Colon (tissue), 2 donors: ENCODE data around the gene ACTN2.

Source experiments
- FAIRE-seq: peaks from 2 replicates; lab custom pipeline; 2012; peaks lifted over from hg19 to GRCh38; lab: Jason Lieb, UNC
- donor health status: control.
- donor health status: control.

Gene ACTN2

DNA sequence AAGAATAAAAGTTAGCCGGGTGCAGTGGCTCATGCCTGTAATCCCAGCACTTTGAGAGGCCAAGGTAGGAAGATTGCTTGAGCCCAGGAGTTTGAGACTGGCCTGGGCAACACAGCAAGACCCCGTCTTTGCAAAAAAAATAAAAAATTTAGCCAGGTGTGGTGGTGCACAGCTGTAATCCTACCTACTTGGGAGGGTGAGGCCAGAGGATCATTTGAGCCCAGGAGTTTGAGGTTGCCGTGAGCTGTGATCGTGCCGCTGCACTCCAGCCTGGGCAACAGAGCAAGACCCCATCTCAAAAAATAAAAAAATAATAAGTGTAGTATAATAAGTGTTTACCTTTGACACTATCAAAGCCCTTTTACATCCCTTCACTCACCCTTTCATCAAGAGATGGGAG lies 5.0 kb downstream of the ACTN2 start:
- no peak for FAIRE-seq

DNA sequence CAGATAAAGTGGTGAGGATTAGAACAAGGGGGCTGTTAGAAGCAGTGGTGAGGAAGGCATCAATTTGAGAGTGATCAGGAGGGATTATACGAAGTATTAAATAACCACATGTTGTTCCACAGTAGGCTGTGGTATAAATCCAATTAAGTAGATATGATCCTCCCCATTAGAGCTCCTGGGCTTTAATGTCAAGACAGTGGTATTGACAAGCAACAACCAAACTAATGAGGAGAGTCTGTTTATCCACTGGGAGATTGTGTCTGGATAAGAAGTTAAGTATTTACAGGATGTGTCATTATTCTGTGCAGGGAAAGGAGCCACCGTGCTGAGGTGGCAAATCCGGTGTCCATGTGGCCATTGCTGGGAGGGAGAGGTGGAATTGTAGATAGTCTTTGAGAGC lies 5.8 kb downstream of the ACTN2 start:
- FAIRE-seq = no peak

DNA sequence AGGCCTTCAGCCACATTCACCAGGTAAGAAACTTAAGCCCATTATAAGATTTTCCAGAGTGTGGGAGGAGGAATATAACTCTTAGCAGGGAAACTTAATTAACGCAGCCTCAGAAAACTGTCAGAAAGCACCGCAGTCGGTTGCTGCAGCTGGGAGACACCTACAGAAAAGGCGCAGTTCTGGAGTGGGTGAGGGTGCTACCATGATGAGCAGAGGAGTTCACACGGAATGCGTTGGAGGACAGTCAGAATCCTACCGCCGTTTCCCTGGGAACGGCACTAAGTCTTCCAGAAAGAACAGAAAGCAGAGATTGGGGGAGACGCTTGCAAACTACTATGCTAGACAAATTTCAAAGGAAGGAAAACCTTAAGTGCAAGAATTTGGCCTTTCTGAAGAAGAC lies 6.4 kb downstream of the ACTN2 start:
- no peak for FAIRE-seq

DNA sequence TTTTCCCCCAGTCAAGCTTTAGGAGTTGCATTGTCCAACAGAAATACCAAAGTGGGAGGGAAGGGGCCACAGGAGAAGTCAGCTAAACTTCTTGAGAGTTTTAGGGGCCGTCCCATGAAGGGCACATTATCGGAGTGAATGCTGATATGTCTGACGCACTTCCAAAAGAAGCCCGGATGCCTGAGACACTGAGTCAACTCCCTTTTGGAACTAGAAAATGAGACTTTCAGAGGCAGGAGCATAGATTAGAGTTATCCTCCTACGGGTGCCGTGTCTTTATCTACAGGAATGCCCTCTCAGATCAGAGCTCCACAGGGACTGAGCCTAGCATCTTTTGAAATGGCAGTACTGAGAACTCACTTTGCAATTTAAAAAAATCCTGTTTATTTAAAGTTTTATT lies 13.1 kb downstream of the ACTN2 start:
- no peak for FAIRE-seq

DNA sequence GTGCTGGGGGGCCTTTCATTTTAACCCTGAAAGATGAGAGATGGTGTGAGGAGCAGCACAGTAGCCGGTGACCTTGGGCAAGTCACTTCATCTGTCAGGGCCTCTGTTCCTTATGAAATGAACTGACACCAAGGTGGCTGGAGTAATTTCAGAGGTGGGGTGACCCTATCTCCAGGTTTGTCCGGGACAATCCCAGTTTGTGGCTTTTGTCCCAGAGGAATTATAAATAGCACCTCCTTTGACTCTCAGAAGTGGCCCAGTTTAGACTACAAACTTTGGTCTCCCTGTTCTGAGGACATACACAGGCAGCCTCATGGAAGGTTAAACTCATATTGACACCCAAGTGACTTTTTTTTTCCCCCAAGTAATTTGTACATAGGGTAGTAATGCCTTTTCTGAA lies 14.6 kb downstream of the ACTN2 start:
- no peak for FAIRE-seq

DNA sequence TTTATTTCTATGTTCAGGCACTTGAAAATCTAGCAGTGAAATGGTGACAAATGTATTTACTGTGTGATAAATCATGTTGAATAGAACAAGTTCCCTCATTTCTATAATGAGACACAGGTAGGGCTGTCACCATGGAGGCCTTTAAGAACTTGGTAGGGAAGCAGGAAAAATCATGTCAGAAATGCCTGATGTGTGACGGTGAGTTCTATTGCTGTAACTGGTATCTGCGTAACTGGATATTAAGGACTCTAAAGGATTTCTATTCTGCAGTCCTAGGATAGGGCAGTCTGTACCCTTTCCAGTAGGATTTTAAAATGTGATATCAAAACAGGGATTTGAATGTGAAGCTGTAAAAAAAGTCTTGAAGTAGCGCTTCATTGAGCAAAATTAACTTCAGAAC lies 15.5 kb downstream of the ACTN2 start:
- no peak for FAIRE-seq

DNA sequence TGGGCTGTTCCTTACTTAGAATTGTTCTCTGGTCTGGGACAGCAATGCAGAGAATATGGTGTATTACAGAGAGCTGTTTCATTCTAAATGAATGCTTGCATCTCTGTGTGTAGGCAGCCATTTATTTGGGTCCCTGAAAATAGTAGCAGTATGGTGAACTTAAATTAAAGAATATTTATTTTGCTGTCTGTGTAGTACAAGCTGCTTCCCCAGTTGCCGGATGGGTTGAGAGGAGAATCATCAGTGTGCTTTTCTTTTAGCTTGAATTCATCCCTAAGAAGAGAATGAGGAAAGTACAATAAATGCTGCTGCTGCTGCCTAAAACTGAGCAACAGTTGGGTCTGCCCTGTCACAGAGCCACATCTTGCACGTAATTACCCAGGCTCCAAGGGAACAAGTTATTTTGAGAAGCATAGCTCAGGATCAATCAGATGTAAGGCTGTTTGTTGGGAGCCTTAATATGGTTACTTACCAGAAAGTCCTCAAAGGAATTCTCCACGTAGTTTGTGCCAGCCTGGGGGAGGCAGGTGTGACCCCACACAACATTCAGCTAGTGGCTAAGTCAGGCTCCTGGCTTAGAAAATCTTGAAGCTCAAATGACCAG lies 16.6 kb downstream of the ACTN2 start:
- no peak for FAIRE-seq

DNA sequence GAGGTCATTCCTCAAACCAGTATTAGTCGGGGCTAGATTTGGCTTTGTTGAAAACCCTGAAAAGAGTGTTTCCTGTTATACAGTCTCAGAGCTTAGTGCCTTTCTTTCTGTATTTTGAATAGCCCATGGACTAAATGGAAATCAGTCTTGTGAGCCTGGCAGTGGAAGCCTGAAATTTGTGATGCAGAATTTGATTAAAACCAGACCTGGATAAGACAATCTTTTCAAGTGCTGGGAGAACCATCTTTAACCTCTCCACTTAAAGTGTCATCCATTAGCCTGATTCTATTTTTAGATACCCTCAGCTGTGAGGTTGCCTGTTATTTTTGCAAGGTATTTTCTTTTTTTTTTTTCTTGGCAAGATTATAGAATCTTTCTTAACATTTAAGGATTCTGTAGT lies 19.5 kb downstream of the ACTN2 start:
- no peak for FAIRE-seq

DNA sequence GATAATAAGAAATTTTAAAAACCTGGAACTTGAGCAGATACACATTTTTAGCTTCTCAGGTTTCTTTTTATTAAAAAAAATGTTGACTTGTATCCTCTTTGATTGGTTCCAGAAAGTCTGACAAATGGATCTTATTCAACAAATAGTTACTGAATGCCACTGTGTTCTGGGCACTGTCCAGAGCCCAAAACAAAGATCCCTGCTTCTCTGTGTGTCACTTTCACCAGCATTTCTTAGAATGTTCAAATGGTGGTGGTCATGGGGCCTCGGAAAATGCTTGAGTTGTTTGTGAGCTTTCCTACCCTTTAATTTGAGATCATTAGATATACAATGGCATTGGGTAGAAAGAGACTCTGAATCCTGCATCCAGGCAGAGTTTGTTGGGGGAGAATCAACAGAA lies 19.9 kb downstream of the ACTN2 start:
- FAIRE-seq = no peak

DNA sequence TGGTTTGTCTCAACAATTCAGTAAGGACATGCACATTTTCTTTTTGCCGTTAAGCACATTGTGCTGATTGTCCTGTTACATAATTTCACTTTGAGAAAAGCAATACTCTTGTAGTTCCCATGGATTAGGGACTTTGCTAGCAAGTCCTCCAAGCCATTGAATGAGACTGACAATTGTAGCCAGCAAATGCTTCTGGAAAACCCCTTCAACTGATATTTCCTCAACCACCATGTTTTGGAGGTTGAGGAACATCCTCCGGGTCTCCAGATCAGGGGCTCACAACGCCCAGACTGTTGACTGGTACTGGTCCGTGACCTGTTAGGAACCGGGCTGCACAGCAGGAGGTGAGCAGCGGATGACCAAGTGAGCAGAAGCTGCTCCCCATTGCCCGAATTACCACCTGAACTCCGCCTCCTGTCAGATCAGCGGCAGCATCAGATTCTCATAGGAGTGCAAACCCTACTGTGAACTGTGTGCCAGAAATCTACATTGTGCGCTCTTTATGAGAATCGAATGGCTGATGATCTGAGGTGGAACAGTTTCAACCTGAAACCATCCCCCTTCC lies 24.1 kb downstream of the ACTN2 start:
- no peak for FAIRE-seq

DNA sequence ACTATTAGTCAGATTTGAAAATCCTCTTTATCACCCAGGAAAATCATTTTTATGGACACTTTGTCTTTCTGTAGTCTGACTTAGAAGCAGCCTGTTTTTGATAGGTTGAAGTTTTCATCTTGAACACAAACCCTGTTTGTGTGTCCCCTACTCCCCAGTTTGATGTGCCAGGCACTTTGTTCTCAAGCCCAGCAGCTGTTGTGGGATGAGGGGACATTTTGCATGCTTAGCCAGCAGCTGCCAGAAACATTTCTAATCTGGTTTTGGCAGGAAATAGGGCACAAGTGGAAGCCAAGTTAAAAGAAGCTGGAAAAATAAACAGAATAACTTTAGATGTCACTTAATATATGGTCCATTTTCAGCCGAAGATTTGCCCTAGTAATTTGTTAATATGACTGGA lies 29.9 kb downstream of the ACTN2 start:
- no peak for FAIRE-seq

DNA sequence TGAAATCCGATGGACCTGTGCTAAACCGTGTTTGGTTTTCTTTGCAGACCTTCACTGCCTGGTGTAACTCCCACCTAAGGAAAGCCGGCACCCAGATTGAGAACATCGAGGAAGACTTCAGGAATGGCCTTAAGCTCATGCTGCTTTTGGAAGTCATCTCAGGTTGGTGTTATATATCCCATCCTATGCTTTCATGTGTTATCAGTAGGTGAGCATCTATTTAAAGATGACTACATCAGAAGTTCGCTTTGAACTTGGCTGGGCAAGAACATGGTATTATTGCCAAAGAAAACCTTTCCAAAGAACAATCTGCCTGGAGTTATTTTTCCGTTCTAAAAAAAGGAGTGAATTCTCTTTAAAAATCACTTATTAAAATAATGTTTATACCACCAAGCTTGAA lies 31.5 kb downstream of the ACTN2 start:
- FAIRE-seq = no peak

DNA sequence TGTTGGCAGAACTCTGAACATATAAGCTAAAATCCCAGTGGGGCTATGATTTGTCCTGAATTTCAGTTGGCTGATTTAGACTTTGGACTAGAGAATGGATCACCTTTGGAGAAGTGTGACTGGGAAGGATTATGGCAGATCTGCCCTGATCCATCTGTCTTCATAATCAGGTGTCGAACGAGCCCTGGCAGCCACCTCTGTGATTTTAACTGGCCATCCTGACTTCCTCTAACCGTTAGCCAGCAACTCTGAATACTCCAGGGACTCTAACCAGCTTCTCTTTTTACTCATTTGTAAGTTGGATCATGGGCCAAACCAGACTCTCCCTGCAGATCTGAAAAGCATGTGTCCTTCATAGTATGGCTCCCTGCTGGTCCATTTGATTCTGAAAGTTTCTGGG lies 32.0 kb downstream of the ACTN2 start:
- no peak for FAIRE-seq

DNA sequence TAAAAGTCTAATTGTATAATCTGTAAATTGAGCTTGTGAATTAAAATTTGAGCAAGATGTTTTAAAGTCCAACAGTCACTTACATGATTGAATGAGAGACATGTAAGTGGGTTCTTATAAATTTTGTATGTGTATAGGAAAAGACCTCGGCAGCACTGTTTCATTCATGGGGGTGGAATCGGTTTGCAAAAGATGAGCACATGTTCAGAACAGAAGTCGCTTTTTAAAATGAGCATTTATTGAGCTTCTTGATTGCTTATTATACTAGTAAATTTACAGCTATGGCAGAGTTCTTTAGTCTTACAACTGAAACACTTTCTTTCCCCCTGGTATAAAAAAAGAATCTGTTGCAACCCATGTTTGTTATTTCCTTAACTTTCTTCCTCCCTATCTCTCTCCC lies 33.9 kb downstream of the ACTN2 start:
- FAIRE-seq = no peak

DNA sequence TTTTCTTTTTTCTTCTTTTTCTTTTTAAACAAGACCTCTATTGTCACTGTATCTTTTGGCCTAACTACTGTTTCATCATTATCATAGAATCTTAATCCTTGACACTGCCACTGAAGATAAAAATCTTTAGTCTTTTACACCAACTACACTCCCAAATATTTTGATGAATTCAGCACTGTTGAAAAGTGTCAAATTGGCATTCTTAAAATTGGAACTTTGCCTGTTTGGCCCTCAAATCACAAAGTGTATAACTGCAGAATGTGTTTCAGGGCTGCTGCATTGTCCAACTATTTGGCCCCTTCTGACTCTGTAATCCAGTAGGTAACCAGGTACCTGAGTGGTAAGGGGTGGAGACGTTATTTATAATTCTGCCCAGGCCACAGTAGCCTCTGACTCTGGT lies 34.3 kb downstream of the ACTN2 start:
- FAIRE-seq = no peak

DNA sequence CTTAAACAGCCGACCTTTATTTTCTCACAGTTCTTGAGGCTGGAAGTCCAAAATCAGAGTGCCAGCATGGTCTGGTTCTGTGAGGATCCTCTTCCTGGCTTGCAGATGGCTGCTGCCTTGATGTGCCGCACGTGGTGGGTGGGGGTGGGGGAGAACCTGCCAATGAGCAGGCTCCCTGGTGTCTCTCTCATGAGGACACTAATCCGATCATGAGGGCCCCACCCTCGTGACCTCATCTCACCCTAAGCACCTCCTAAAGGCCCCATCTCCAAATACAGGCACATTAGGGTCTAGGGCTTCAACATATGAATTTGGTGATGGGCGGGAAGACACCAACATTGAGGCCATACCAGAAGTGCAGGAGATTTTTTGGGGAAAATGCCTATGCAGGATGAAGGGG lies 37.8 kb downstream of the ACTN2 start:
- FAIRE-seq = no peak

DNA sequence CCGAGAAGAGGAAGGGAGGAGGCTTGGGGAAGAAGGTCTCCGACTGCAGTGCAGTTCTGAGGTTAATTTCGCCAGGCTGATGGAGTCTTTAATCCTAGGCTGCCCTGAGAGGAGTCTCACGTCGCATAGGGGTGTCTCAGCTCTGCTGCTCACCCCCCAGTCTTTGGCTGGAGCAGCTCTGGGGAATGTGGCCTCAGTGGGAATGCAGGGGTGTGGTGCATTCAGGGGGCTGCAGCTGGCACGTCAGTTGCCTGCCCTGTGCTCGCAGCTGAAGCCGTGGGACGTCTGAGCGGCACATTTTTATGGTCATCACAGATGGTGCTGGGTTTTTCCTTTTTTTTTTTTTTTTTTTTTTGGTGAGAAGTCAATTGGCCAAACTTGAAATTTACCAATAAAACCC lies 38.2 kb downstream of the ACTN2 start:
- no peak for FAIRE-seq

DNA sequence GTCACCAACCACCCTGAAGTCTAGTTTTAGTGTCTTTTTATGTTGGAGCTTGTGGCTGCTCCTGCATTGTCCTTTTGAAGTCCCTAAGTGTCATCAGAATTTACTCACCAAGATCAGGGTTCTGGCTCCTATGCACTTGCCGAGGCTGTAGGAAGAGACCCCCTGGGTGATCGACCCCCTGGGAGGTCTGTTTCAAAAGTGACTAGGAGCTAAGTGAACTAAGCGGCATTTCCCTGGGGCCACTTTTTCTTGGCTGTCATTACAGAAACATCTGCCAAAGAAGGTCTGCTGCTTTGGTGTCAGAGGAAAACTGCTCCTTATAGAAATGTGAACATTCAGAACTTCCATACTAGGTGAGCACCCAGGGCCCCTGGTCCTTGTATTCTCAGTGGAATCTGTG lies 39.4 kb downstream of the ACTN2 start:
- no peak for FAIRE-seq

DNA sequence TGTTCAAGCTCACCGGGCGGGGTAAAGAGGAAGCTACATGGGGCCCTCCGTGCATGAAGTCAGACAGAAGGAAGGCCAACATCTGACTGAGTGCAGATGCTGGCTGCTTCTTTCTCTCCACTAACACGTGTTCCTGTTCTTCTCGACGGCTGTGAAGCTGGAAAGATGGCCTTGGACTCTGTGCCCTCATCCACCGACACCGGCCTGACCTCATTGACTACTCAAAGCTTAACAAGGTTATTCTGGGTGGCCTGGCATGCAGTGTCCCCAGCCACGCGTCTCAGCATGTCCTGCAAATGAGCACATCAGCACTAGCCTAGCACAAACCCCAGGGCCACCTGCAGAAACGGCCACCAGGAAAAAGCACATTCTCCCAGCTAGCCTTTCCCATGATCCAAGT lies 41.2 kb downstream of the ACTN2 start:
- FAIRE-seq = no peak

DNA sequence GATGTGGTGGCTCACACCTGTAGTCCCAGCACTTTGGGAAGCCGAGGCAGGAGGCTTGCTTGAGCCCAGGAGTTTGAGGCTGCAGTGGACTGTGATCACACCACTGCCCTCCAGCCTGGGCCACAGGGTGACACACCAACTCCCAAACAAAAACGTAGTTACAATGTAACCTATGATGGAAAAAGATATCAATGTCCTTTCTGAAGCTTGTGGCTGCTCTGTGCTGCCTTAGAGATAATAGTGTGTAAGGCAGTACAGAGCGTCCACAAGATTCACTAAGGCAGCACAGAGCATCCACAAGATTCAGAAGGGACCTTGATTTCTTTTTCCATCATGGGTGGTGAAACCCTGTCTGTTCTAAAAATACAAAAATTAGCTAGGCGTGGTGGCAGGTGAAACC lies 42.5 kb downstream of the ACTN2 start:
- no peak for FAIRE-seq

DNA sequence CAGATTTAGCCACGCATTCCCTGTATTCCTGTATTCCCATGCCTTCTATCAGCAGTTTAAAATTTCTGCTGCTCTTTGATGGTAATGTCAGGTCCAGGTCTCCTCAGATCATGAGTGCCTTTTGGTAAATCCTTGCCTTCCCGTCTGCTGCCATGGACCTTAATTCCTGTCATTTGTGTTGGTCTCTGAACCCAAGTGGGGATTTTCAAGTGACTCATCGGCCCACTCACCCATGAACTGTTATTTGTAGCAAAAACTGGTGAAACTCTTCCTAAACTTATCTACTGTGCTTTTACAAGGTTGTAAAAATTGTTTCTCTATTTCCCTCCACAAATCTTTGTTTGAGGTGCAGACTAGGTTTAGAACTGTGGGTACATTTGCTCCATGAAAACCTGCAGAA lies 47.4 kb downstream of the ACTN2 start:
- FAIRE-seq = no peak

DNA sequence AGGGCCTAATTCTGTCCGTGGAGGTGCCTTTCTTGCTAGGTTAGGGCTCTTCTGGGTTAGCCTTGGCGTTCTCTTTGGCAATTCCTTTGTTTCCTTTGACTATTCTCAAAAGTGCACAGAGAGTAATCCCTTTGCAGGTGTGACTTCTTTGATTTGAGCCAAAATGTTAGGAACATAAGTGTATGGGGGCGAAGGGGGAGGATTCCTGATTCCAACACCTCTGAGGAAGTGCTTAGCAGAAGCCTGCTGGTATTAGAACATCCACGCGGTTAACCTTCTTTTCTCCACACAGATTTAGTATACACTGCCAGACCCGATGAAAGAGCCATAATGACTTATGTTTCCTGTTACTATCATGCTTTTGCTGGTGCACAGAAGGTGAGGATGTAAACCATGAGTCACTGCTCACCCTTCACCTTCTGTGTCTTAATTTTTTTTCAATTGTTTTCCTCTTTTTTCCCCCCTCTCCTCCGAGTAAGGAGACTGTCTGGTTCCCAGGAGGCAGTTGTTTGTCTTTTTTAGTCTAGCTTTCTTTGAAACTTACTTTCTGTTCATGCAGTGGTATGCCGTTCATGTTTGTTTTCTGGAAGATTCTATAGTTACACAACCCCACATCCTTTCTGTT lies 48.0 kb downstream of the ACTN2 start:
- no peak for FAIRE-seq

DNA sequence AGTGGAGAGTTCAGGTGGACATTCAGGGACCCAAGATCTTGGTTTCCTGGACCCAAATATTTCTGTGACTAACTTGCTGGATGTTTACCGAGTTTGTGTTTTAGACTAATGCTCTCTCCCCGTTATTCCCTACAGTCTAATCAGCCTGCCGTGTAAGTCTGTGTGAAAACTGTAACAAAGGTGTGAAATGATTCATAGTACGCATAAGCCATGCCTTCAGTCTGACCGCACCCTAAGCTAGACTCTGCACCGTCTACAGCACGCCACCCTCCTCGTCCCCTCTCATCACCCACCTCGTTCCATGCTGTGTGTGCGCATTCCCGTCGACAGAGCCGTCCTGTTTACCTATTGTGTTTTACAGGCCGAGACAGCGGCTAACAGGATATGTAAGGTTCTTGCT lies 50.5 kb downstream of the ACTN2 start:
- no peak for FAIRE-seq

DNA sequence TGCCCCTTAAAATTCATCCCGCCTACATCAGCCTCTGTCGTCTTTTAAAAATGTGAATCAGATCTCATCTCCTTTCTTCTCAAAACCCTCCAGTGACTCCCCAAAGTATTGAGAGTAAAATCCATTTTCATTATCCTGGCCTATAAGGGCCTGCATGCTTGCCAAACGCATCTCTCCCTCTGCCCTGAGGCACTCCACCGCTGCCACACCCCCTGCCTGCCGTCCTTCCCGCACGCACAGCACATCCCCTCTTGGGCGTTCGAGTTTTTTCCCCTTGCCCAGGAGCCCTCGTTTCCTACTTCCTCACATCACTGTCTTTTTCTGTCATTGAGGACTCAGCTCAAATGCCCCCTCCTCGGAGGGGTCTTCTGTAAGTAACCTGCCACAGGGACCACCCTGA lies 55.5 kb downstream of the ACTN2 start:
- FAIRE-seq = no peak
